Nasal cavity respiratory epithelium epithelial cell of viscerocranial mucosa (primary cell): Measurements from ENCODE around the gene MYLK. TPM values are rescaled to one million over a fixed set of nuclear protein-coding genes. Genes with fewer than 3 reads are reported as not detected.

Experiments
- total RNA-seq: library from RNA; depleted of rRNA; stranded (reverse); fragments of >200 nt; gene quantifications from 2 replicates; pipeline ENCODE4 v1.2.3, GENCODE V29; 2014

MYLK gene
- 26.0 and 28.7 TPM in 2 replicates for total RNA-seq

GRCh38 chr3:123884203-123884831, at the start of gene MYLK:
MYLK (minus strand) TSS chr3:123884332; CDS start chr3:123793841, 90,491 bp downstream.

GRCh38 chr3:123584988-123585937, 298.9 kb downstream of the MYLK start, which contains the start of gene HACD2:
HACD2 (minus strand) TSS chr3:123585053; CDS start chr3:123585027, 26 bp downstream.

Other genes starting within 250 kb of the MYLK start
- gene CCDC14, start 76.9 kb upstream of the MYLK start, total RNA-seq, result 19.5 and 37.6 TPM in 2 replicates
- gene ROPN1, start 107.8 kb upstream of the MYLK start, total RNA-seq, result not detected in 2 replicates
- 1.7 and 5.5 TPM in 2 replicates for gene KALRN, start 149.0 kb upstream of the MYLK start, total RNA-seq